Neural progenitor cell (in vitro differentiated cells): ENCODE results near the gene FAM3C.

ENCODE experiments used
- EZH2phosphoT487 ChIP-seq: fragments of 200-600 bp; sonication (generic); IDR thresholded peaks from 2 replicates; pipeline ENCODE4 v1.6.1; 2017; ENCODE audit warnings: antibody characterized with exemption
- TF ChIP-seq, protein P1 (sequence below): fragments of 200-600 bp; sonication (generic); IDR thresholded peaks from 2 replicates; pipeline ENCODE4 v1.5.1; 2017; ENCODE audit warnings: antibody characterized with exemption, mild to moderate bottlenecking

DNA sequence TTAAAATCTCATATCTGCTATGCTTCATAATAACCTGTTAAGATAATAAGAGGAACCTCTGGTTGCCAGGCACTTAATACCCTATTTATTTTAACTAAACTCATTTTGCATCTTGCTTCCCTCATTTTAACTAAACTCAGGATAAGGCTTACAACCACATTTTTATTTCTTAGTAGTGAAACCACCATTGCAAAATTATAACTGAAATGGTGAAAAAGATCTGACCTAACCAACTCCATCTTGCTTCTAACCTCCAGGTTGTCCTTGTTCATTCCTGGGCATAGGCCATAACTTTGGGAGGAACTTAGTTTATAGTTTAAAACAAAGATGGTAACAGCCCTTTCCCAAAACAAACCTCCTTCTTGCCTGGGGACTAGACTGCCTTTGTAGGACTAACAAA lies 6.0 kb downstream of the FAM3C start:
- TF ChIP-seq, protein P1, sequence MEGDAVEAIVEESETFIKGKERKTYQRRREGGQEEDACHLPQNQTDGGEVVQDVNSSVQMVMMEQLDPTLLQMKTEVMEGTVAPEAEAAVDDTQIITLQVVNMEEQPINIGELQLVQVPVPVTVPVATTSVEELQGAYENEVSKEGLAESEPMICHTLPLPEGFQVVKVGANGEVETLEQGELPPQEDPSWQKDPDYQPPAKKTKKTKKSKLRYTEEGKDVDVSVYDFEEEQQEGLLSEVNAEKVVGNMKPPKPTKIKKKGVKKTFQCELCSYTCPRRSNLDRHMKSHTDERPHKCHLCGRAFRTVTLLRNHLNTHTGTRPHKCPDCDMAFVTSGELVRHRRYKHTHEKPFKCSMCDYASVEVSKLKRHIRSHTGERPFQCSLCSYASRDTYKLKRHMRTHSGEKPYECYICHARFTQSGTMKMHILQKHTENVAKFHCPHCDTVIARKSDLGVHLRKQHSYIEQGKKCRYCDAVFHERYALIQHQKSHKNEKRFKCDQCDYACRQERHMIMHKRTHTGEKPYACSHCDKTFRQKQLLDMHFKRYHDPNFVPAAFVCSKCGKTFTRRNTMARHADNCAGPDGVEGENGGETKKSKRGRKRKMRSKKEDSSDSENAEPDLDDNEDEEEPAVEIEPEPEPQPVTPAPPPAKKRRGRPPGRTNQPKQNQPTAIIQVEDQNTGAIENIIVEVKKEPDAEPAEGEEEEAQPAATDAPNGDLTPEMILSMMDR, result no peak
- no peak for TF ChIP-seq EZH2phosphoT487
